Activated T-cell treated with anti-CD3 and anti-CD28 coated beads, Interleukin-2, amount 50 U/mL, for 1 hour (primary cell): Measurements from ENCODE around the gene ELP4.
"Not testable (repeated sequence)": the region's sequence is repeated elsewhere in the genome, so short reads cannot be mapped to it uniquely, and the experiment has no call there.

Source experiments
- DNase-seq: peaks from one replicate; pipeline ENCODE4 v3.0.0-alpha.2; 2020

The ELP4 gene

GRCh38 chr11:31555938-31556337, 46.4 kb downstream of the ELP4 start:
- DNase-seq, result no peak

- no peak for DNase-seq
These were observed 48.4 kb downstream of the ELP4 start for GRCh38 chr11:31558001-31558400.

GRCh38 chr11:31560842-31561476, 51.4 kb downstream of the ELP4 start:
- no peak for DNase-seq

GRCh38 chr11:31564517-31564916, 55.0 kb downstream of the ELP4 start:
- not testable (repeated sequence) for DNase-seq

- DNase-seq, result not testable (repeated sequence)
These were observed 64.6 kb downstream of the ELP4 start for GRCh38 chr11:31574133-31574532.

GRCh38 chr11:31575764-31576163, 66.2 kb downstream of the ELP4 start:
- DNase-seq, result not testable (repeated sequence)

- DNase-seq, result not testable (repeated sequence)
These were observed 69.8 kb downstream of the ELP4 start for GRCh38 chr11:31579412-31579811.

GRCh38 chr11:31582697-31583096, 73.1 kb downstream of the ELP4 start:
- DNase-seq, result no peak

GRCh38 chr11:31598454-31598853, 88.9 kb downstream of the ELP4 start:
- DNase-seq, result no peak

- no peak for DNase-seq
These were observed 92.2 kb downstream of the ELP4 start for GRCh38 chr11:31601635-31602282.

GRCh38 chr11:31606893-31607292, 97.3 kb downstream of the ELP4 start:
- no peak for DNase-seq

- DNase-seq, result no peak
These were observed 98.3 kb downstream of the ELP4 start for GRCh38 chr11:31607914-31608313.

- DNase-seq, result no peak
These were observed 99.4 kb downstream of the ELP4 start for GRCh38 chr11:31608995-31609394.

- DNase-seq, result no peak
These were observed 101.0 kb downstream of the ELP4 start for GRCh38 chr11:31610544-31610943.

- no peak for DNase-seq
These were observed 107.7 kb downstream of the ELP4 start for GRCh38 chr11:31617246-31617645.

GRCh38 chr11:31619980-31620379, 110.4 kb downstream of the ELP4 start:
- DNase-seq, result no peak

GRCh38 chr11:31620434-31620833, 110.9 kb downstream of the ELP4 start:
- no peak for DNase-seq

GRCh38 chr11:31625868-31626267, 116.3 kb downstream of the ELP4 start:
- DNase-seq, result no peak

- no peak for DNase-seq
These were observed 118.5 kb downstream of the ELP4 start for GRCh38 chr11:31628111-31628510.

- DNase-seq, result no peak
These were observed 127.4 kb downstream of the ELP4 start for GRCh38 chr11:31636983-31637382.

GRCh38 chr11:31640611-31641010, 131.0 kb downstream of the ELP4 start:
- DNase-seq, result no peak

GRCh38 chr11:31641477-31642062, 132.0 kb downstream of the ELP4 start:
- no peak for DNase-seq

- DNase-seq, result no peak
These were observed 134.3 kb downstream of the ELP4 start for GRCh38 chr11:31643857-31644256.

- no peak for DNase-seq
These were observed 136.2 kb downstream of the ELP4 start for GRCh38 chr11:31645747-31646146.

GRCh38 chr11:31646216-31646615, 136.6 kb downstream of the ELP4 start:
- no peak for DNase-seq
